Smooth muscle cell of trachea (primary cell): ENCODE data around the gene IGSF5. TPM values are rescaled to one million over a fixed set of nuclear protein-coding genes. Genes with fewer than 3 reads are reported as not detected.

Source experiments
- total RNA-seq: library from RNA; depleted of rRNA; stranded (reverse); fragments of >200 nt; gene quantifications from 2 replicates; pipeline ENCODE4 v1.2.1, GENCODE V29; 2014

The IGSF5 gene
- total RNA-seq = not detected in 2 replicates

DNA sequence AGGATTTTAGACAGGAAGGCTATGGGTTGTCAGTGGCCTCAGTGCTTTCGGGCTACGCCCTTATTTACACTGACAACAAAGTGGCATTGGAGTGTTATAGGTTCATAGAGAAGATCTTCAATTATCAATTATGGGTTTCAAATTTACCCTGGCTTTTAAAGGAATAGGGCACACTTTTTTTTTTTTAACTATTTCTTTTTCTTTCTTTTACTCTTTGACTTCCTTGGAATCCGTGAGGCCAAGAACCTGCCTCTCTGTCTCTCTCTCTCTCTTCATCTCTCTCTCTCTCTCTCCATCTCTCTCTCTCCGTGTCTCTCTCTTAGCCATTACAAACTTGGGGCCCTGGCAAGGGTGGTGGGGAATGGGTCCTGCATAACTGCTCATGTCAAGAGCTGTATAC, at the start of gene IGSF5:
IGSF5 (plus strand) TSS at position 301 of the 400 bp plus-strand sequence. CDS start 327 bp downstream, outside the sequence.

Other genes starting within 250 kb of the IGSF5 start
- 0.15 and 0.17 TPM in 2 replicates for gene B3GALT5, start 132.2 kb upstream of the IGSF5 start, total RNA-seq
- gene PCP4, start 122.3 kb downstream of the IGSF5 start, total RNA-seq = not detected in 2 replicates